ENCODE results near the gene SLC16A13.
A peak's percentile ranks its signal among the peaks of the same experiment; 100 is the strongest.

Gene SLC16A13

DNA sequence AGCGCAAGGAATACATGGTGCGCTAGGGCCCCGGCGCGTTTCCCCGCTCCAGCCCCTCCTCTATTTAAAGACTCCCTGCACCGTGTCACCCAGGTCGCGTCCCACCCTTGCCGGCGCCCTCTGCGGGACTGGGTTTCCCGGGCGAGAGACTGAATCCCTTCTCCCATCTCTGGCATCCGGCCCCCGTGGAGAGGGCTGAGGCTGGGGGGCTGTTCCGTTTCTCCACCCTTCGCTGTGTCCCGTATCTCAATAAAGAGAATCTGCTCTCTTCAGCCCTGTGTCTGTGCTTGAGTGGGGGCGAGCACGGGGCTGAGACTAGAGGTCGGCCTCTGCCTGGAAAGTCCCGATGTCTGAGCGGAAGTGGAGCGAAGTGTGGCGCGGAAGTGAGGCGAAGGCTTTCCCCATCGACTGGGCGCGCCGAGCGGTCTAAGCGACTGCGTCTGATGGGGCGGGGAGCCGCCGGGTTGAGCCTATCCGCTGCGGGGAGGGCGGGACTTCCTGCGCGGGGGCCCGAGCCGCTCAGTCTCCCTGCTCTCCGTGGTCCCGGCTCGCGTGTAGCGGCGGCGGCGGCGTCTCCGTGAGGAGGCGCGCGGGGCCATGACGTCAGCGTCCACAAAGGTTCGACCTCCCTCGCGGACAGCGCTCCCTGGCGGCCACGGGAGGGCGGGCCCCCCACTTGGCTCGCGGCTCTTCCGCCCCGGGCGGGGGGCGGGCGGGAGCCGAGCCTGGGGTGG lies 21.4 kb upstream of the SLC16A13 start:
- peak; percentile 99 to 100 (median 99) for DNase-seq

DNA sequence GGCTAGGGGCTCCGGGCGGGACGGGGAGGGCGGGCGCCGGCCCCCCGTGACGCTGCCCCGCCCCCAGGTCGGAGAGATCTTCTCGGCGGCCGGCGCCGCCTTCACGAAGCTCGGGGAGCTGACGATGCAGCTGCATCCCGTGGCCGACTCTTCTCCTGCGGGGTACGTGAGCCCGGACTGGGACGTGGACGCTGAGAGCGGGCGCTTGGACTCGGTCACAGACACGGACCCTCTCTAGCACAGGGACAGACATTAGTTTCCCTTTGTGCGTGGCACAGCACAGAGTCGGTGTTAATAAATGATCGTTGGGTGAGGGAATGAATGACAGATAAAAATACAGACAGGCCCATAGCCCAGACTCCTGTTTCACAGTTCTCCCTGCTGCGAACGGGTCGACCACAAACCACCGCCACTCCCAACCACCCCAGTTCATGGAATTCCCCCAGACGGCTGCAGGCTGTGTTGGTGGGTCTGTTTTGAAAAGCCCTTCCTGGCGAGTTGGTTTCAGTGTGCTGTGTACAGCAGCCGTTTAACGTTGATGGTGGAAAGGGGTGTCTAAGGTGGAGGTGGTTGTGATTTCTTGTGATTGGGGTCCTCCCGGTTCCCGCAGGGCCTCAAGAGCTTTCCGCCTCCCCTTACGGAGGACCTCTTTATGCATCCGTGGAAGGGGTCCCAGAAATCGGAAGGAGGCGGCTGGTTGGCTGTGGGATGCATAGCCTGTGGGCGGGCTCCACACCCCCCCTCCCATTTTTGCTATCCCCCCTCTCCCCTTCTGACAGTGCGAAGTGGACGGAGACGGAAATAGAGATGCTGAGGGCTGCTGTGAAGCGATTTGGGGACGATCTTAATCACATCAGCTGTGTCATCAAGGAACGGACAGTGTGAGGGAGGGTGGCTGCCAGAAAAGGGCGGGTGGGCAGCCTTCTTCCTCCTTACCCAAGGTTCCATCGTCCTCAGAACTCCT lies 20.5 kb upstream of the SLC16A13 start:
- DNase-seq: peak; percentile 76 to 83 (median 79)

DNA sequence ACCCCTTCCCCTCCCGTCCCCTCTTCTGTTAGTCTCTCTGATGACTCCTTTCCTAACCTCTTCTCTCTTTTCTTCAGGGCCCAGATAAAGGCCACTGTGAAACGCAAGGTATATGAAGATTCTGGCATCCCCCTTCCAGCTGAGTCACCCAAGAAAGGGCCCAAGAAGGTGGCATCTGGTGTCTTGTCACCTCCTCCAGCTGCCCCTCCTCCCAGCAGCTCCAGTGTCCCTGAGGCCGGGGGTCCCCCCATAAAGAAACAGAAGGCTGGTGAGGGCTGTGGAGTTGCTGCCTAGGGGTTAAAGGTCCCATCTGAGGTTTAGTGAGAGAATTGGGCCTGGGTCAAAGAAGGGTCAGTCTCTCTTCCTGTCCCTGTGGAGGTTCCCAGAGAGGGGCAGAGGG lies 19.4 kb upstream of the SLC16A13 start:
- no peak for DNase-seq

DNA sequence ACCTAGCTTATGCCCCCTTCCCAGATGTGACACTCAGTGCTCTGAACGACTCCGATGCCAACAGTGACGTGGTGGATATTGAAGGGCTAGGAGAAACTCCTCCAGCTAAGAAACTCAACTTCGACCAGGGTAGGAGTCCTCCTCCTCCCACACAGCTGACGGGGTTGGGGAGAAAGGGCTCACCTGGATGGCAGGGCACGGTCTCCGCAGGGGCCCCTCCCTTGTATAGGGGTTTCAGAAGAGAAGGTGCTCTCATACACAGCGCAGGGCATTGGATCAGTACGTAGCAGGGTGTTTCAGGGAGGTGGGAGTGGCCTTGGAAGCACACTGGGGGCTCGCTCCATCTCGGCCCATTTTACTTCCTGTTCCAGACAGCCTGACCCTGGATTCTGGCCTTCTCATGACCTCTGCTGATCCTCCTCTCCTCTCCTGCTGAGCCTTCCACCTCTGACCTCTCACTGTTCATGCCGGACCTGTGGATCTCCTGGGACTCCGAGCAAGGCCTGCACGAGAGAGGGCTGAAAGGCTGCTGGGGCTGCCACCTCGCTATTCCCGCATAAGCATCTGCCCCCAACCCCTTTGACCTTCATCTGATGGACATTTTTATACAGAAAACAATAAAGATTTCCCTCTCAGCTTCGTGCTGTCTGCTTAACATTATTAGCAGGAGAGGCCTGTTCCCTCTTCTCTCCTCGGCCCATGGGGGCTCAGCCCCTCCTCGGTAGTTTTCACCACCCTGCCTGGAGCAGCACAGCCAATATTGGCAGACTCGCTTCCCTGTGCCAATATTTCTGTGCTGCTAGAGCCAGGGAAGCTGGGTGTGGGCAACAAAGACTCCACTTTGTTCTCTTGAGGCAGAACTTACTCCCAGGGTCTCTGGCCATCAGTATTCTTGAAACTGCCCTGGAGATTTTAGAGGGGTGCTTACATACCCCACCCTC lies 18.7 kb upstream of the SLC16A13 start:
- DNase-seq: no peak

DNA sequence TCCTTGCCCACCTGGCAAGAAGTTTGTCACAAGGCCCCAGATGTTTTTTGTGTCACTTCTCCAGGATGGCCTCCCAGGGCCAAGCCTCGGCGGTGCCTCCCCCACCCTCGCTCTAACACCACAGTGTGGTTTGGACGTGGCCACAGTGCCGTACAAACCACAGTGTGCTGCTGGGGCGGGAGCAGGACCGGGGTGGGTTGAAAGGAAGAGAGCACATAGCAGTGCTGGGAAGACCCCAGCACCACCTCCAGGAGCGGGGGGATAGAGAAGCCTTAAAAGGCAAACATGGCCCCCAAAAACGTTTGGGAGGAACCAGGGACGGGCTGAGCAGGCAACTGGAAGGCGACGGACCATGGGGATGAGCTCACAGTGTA lies 18.0 kb upstream of the SLC16A13 start:
- DNase-seq: no peak

DNA sequence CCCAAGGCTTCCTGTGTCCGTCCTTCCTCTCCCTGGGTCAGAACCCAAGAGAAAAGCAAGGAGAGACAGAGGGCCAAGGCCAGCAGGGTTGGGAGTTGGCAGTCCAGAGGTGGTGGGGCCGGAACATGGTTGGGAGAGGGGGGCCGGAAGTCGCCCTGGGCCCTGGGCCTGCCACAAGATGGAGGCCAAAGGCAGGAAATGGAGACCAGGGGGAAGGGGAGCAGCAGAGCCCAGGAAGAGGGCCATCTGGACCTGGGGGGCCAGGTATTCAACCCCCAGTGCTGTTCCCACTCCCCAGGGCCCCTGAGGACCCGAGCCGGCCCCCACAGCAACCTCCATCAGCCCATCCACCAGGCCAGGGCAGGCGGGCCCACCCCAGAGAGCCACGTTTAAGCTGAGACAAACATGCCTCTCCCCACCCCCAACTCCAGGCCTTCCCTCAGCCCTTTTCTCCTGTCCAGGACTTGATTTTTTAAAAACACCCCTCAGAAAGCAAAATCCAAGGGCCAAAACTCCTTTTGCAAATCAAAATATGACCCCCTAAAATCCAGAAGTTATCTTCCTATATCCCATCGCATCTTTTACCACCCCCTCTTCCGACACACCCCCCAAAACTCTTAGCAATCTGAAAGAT lies 17.4 kb upstream of the SLC16A13 start:
- DNase-seq: no peak

DNA sequence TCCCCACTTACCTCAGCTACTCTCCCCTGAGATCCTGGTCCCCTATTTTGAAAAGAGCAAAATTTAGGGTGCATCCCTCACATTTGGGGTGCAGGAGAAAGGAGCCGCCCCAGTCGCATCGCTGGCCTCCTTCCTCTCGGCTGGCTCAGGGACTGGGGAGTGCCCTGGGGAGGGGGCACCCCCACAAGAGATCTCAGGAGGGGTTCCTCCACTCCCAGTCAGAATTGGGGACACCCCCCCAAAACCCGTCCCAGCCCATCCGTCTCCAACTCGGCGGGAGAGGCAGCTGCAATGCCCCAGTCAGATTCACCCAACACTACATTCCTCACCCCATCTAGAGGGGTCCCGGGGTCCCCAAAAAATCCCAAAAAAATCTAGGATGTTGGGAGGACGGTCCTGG lies 16.4 kb upstream of the SLC16A13 start:
- no peak for DNase-seq

DNA sequence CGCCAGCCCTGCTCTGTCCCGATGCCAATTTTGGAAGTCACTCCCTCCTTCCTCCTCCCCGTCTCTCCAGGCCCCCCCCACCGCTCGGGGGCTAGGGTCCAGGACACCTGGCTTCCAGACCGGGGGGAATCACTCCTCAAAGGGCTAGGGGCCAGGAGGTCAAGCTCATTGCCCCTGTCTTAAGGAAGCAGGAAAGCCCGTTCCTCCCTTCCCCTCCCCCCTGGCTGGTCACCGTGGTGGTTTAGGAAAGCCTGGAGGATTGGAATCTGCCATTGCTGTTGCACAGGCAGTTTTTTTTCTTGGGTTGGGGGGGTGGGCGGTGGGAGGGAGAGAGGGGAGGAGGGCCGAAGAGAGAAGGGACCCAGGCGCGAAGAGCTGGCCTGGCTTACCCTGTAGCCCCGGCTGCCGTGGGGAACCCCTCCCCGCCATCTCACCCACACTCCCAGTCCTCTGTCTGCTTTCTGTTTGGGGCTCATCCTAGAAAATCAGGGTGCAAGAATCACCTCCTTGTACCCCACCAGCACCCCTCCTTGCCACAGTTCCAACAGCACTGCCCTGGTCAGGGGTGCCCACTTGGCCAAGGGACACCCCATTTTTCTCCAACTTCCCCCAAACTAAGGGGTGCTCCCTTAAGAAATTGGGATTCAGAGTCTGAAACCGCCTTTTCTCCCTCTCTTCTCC lies 15.8 kb upstream of the SLC16A13 start:
- DNase-seq: no peak

DNA sequence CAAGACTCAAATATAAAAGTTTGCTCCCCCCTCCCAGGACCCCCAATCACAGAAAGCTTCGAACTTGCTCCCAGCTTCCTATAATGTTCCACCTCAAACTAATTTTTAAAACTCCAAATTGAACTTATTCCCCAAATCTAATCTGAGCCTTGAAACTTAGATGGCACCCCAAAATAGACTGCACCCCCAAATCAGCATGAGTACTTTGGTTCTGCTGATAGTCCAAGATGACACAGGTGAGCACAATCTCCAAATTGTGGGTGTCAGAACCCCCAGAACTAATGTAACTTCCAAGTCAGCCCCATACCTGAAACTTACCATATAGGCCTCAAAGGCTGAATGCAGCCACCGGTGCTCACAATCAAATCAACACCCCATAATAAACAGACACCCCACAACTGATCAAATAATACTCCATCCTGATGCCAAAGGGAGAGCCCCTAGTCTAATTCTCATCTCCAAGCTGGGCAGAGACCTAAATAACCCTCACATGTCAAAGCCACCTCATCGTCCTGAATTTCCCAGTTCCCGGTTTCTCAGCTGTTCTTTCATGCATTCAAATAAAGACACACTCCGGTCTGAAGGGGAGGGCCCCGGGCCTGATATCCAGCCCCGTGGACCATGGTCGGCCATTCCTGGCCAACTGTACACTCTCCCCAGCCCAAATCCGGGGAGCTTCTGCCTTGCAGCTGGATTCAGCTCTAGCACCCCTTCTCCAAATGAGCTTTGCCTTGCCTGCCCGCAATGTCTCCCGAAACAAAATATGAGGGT lies 14.7 kb upstream of the SLC16A13 start:
- peak; percentile 25 to 38 (median 33) for DNase-seq

DNA sequence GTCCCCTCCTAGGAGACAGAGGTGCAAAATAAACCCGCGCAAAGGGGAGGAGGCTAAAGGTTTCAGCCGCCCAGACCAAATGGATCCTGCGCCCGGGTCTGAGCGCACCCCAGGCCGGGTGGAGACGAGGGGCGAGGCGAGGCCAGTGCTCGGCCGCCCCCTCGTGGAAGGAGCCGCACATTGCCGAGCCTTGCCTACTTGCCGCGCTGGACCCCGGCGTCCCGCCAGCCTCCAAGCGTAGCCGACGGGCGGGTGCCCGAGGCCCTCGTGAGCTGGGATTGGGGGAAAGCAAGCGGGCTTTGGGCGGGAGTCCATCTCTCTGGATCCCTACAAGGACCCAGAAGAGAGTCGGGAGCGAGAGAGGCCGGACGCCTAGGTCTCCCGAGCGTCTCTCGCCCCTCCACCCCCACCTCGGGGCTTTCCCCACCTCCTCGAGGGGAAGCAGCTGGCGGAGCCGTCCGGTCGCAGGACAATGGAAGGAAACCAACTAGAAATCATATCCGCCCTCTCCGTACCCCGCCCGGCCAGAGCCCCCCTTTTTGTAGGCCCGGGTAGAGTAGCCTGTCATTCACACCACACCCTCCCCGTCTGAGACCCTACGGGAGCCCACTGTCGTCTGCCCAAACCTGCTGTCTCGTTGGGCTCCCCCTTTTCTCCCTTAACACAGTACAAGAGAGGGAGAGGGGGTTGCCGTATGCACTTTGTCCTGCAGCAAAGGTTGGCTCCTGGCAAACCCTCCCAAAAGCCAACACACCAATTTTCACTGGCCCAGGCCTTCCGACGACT lies 13.6 kb upstream of the SLC16A13 start:
- DNase-seq: peak; percentile 79 to 92 (median 88)

DNA sequence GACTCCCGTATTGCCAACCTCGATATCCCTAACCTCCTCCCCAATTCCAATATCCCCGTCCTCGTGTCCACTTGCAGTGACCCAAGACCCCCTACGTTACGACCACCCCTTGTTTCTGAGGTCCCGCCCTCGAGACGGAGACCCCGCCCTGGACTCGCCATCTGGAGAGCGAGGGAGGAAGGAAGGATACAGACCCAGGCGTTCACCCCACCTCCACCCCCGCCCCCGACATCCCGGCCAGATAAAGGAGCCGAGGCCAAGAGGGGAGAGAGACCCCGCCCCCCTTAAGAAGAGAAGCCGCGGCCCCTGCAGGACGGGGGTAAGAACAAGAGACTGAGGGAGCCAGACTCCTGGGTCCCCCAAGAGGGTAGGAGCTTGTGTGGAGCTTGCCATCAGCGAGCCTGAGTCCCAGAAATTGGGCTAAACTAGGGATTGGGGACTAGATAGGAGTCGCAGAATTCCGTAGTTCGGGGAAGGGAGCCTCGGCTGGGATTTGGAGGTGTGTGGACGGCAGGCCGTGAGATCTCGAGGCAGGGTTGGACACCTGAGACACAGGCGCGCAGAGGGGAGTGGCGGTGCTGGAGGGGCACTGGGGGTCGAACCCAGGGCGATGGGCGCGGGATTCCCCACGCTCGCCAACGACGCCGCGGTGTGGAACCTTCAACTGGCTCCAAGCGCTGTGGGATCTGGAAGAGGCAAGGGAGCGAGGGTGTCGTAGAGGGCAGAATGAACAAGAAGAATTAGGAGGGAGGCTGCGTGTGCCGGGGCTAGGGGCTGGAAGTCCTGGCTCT lies 12.8 kb upstream of the SLC16A13 start, which contains the start of gene BCL6B:
Gene BCL6B (plus strand): TSS at position 270 of the 791 bp plus-strand sequence. CDS start 622 bp downstream, outside the sequence.
- no peak for DNase-seq

DNA sequence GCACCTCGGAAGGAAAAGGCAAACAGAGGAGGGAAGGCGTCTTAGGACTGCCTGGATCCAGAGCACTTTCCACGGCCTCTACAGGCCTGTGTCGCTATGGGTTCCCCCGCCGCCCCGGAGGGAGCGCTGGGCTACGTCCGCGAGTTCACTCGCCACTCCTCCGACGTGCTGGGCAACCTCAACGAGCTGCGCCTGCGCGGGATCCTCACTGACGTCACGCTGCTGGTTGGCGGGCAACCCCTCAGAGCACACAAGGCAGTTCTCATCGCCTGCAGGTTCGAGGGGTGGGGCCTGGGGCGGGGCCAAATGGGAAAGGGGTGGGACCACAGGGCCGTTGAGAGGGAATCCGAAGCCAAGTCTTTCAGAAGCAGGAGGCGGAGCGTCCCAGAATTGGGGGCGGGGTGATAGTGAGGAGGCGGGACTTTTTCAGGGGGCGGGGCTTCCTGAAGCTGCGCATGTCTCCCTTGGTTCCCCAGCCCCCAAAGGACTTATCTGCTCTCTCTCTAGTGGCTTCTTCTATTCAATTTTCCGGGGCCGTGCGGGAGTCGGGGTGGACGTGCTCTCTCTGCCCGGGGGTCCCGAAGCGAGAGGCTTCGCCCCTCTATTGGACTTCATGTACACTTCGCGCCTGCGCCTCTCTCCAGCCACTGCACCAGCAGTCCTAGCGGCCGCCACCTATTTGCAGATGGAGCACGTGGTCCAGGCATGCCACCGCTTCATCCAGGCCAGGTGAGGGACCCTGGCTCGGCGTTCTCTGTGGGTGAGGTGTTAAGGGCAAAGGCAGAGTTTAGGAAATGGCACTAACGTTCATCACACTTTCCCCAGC lies 12.0 kb upstream of the SLC16A13 start:
- peak; percentile 95 to 96 (median 96) for DNase-seq

DNA sequence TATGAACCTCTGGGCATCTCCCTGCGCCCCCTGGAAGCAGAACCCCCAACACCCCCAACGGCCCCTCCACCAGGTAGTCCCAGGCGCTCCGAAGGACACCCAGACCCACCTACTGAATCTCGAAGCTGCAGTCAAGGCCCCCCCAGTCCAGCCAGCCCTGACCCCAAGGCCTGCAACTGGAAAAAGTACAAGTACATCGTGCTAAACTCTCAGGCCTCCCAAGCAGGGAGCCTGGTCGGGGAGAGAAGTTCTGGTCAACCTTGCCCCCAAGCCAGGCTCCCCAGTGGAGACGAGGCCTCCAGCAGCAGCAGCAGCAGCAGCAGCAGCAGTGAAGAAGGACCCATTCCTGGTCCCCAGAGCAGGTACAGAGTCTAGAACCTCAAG lies 11.4 kb upstream of the SLC16A13 start:
- DNase-seq: no peak

DNA sequence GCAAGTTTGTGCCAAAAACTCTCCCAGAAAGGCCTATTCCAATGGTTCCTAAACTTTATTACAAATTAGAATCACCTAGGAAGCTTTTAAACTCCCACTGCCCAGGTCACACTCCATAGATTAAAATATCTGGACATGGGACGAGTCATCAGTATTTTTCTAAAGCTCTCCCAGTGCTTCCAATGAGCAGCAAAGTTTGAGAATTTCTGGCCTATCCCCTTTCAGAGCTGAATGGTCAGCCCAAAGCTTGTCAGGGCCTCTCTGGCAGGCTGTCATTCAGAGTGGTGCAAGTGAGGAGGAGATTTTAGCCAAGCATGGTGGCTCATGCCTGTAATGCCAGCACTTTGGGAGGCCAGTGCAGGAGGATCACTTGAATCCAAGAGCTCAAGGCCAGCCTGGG lies 10.6 kb upstream of the SLC16A13 start:
- no peak for DNase-seq

DNA sequence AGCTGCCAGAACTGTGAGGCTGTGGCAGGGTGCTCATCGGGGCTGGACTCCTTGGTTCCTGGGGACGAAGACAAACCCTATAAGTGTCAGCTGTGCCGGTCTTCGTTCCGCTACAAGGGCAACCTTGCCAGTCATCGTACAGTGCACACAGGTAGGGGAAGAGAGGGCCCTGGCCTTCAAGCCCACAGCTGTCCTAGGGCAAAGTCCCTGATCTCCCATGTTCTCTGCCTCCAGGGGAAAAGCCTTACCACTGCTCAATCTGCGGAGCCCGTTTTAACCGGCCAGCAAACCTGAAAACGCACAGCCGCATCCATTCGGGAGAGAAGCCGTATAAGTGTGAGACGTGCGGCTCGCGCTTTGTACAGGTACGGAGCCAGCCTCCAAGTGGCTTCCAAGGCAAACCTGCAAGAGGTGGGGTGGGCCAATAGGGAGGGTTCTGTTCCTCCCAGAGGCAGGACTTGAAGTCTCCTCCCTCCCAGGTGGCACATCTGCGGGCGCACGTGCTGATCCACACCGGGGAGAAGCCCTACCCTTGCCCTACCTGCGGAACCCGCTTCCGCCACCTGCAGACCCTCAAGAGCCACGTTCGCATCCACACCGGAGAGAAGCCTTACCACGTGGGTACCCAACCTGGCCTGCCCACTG lies 9.2 kb upstream of the SLC16A13 start:
- no peak for DNase-seq

DNA sequence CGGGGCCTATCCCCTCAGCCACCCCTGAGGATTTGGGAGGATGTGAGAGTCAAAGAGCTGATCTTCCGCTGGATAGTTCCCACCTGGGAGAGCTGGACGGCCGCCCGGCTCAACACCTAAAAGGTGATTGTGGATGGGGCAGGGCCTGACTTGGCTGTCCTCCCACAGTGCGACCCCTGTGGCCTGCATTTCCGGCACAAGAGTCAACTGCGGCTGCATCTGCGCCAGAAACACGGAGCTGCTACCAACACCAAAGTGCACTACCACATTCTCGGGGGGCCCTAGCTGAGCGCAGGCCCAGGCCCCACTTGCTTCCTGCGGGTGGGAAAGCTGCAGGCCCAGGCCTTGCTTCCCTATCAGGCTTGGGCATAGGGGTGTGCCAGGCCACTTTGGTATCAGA lies 8.5 kb upstream of the SLC16A13 start:
- no peak for DNase-seq

DNA sequence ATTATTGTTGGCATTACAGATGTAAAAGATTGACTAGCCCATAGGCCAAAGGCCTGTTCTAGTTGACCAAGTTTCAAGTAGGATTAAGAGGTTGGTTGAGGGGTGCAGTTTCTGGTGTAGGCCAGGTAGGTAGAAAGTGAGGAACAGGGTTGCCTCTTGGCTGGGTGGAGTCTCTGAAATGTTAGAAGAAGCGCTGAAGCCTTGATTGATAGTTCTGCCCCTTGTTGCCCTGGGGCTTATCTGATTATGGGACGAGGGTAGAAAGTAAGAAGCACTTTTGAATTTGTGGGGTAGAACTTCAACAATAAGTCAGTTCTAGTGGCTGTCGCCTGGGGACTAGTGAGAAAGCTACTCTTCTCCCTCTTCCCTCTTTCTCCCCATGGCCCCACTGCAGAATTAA lies 6.7 kb upstream of the SLC16A13 start:
- DNase-seq: no peak

DNA sequence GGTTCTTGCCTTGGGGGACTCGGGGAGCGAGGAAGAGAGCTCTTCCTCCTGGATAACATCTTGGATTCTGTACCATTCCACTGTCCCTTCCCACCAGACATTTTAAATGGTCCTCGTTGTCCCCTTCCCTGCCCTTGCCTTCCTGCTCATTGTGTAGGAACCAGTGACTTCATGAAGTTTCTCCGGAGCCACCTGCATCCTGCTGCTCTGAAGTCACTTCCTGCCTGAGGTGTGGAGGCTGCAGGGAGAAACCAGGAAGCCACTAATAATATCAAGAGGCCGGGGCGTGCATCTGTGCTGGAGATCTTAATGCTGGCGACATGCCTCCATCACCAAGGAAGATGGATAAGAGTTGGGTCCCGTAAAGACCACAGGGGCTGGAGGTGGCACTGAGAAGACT lies 6.2 kb upstream of the SLC16A13 start:
- peak; percentile 52 to 62 (median 53) for DNase-seq
